Ramos (cell line): Measurements from ENCODE around the gene CDK8.

Source experiments
- in situ Hi-C: fragments of 300-500 bp; cut with MboI; formaldehyde crosslinking; loops from one replicate; pipeline ENCODE4 v1.14.3; 2022; ENCODE audit warnings: low sequenced_read_pairs; ENCODE audit not compliant: unreplicated experiment

CDK8 gene

GRCh38 chr13:26433776-26434175 lies 179.8 kb downstream of the CDK8 start:
- in situ Hi-C loops: no loop called here

- in situ Hi-C loops: no loop called here
Observed at GRCh38 chr13:26435171-26435570, 181.2 kb downstream of the CDK8 start.

GRCh38 chr13:26435646-26436045 lies 181.7 kb downstream of the CDK8 start:
- in situ Hi-C loops: no loop called here

- in situ Hi-C loops: no loop called here
Observed at GRCh38 chr13:26436914-26437313, 183.0 kb downstream of the CDK8 start.

- in situ Hi-C loops: no loop called here
Observed at GRCh38 chr13:26440111-26440510, 186.2 kb downstream of the CDK8 start.

GRCh38 chr13:26441476-26441875 lies 187.5 kb downstream of the CDK8 start:
- in situ Hi-C loops: no loop called here

- in situ Hi-C loops: no loop called here
Observed at GRCh38 chr13:26442541-26442940, 188.6 kb downstream of the CDK8 start.

GRCh38 chr13:26445092-26445491 lies 191.2 kb downstream of the CDK8 start:
- in situ Hi-C loops: no loop called here

- in situ Hi-C loops: no loop called here
Observed at GRCh38 chr13:26446751-26447150, 192.8 kb downstream of the CDK8 start.

- in situ Hi-C loops: no loop called here
Observed at GRCh38 chr13:26448032-26448431, 194.1 kb downstream of the CDK8 start.

GRCh38 chr13:26449063-26449848 lies 195.3 kb downstream of the CDK8 start:
- in situ Hi-C loops: no loop called here
